Measurements from ENCODE around the gene ZNF750.

ZNF750 gene

GRCh38 chr17:82820278-82821251 lies 19.3 kb downstream of the ZNF750 start:
- Mint-ChIP-seq H3K27me3 (no peaks in the 10 kb centered on the region), H3K4me1 (ENCODE audit: low read depth) (peaks cover 19% of the 10 kb centered on the region), H3K9me3 (peaks cover 7% of the 10 kb centered on the region), H3K36me3 (ENCODE audit: low read depth) (peaks cover 58% of the 10 kb centered on the region), H3K27ac (no peak overlapping the region), H3K4me3 (no peak overlapping the region)

GRCh38 chr17:82817947-82818346 lies 21.9 kb downstream of the ZNF750 start:
- H3K9me3 Mint-ChIP-seq, result peaks cover 7% of the 10 kb centered on the region
- H3K36me3 Mint-ChIP-seq (ENCODE audit: low read depth), result peaks cover 78% of the 10 kb centered on the region
- peaks cover 22% of the 10 kb centered on the region for H3K4me1 Mint-ChIP-seq (ENCODE audit: low read depth)
- no peaks in the 10 kb centered on the region for H3K27me3 Mint-ChIP-seq
- no peak overlapping the region for H3K4me3 Mint-ChIP-seq
- peak overlapping the region; percentile 16 for H3K27ac Mint-ChIP-seq

- Mint-ChIP-seq H3K27me3 (no peaks in the 10 kb centered on the region), H3K36me3 (ENCODE audit: low read depth) (peaks cover 74% of the 10 kb centered on the region), H3K9me3 (peaks cover 7% of the 10 kb centered on the region)
Observed at GRCh38 chr17:82816358-82816757, 23.5 kb downstream of the ZNF750 start.

GRCh38 chr17:82815790-82816305 lies 24.0 kb downstream of the ZNF750 start:
- H3K4me3 Mint-ChIP-seq, result no peak overlapping the region
- peaks cover 7% of the 10 kb centered on the region for H3K9me3 Mint-ChIP-seq
- peaks cover 72% of the 10 kb centered on the region for H3K36me3 Mint-ChIP-seq (ENCODE audit: low read depth)
- no peaks in the 10 kb centered on the region for H3K27me3 Mint-ChIP-seq
- H3K27ac Mint-ChIP-seq, result no peak overlapping the region
- H3K4me1 Mint-ChIP-seq (ENCODE audit: low read depth), result peaks cover 22% of the 10 kb centered on the region

More at GRCh38 chr17:82816358-82816757, 23.5 kb downstream of the ZNF750 start:
- H3K27ac Mint-ChIP-seq, result no peak overlapping the region
- H3K4me3 Mint-ChIP-seq, result no peak overlapping the region
- peaks cover 22% of the 10 kb centered on the region for H3K4me1 Mint-ChIP-seq (ENCODE audit: low read depth)

GRCh38 chr17:82815354-82815753 lies 24.5 kb downstream of the ZNF750 start:
- no peak overlapping the region for H3K27ac Mint-ChIP-seq
- H3K4me3 Mint-ChIP-seq, result no peak overlapping the region
- H3K4me1 Mint-ChIP-seq (ENCODE audit: low read depth), result peaks cover 22% of the 10 kb centered on the region
- peaks cover 72% of the 10 kb centered on the region for H3K36me3 Mint-ChIP-seq (ENCODE audit: low read depth)
- peaks cover 3% of the 10 kb centered on the region for H3K9me3 Mint-ChIP-seq
- no peaks in the 10 kb centered on the region for H3K27me3 Mint-ChIP-seq

- Mint-ChIP-seq H3K9me3 (no peaks in the 10 kb centered on the region), H3K4me3 (no peak overlapping the region), H3K36me3 (ENCODE audit: low read depth) (peaks cover 69% of the 10 kb centered on the region), H3K4me1 (ENCODE audit: low read depth) (peaks cover 22% of the 10 kb centered on the region), H3K27ac (no peak overlapping the region), H3K27me3 (no peaks in the 10 kb centered on the region)
Observed at GRCh38 chr17:82814834-82815233, 25.0 kb downstream of the ZNF750 start.

GRCh38 chr17:82813299-82814051 lies 26.3 kb downstream of the ZNF750 start:
- no peaks in the 10 kb centered on the region for H3K9me3 Mint-ChIP-seq
- peak overlapping the region; percentile 21 for H3K27ac Mint-ChIP-seq
- no peaks in the 10 kb centered on the region for H3K27me3 Mint-ChIP-seq
- peaks cover 59% of the 10 kb centered on the region for H3K36me3 Mint-ChIP-seq (ENCODE audit: low read depth)
- H3K4me1 Mint-ChIP-seq (ENCODE audit: low read depth), result peaks cover 17% of the 10 kb centered on the region
- no peak overlapping the region for H3K4me3 Mint-ChIP-seq

- H3K9me3 Mint-ChIP-seq, result no peaks in the 10 kb centered on the region
- no peak overlapping the region for H3K27ac Mint-ChIP-seq
- H3K36me3 Mint-ChIP-seq (ENCODE audit: low read depth), result peaks cover 50% of the 10 kb centered on the region
- H3K27me3 Mint-ChIP-seq, result no peaks in the 10 kb centered on the region
- H3K4me1 Mint-ChIP-seq (ENCODE audit: low read depth), result peaks cover 8% of the 10 kb centered on the region
- no peak overlapping the region for H3K4me3 Mint-ChIP-seq
Observed at GRCh38 chr17:82812601-82813000, 27.2 kb downstream of the ZNF750 start.

GRCh38 chr17:82812058-82812457 lies 27.8 kb downstream of the ZNF750 start:
- Mint-ChIP-seq H3K4me3 (no peak overlapping the region), H3K4me1 (ENCODE audit: low read depth) (peaks cover 6% of the 10 kb centered on the region), H3K27ac (no peak overlapping the region), H3K9me3 (no peaks in the 10 kb centered on the region), H3K27me3 (no peaks in the 10 kb centered on the region), H3K36me3 (ENCODE audit: low read depth) (peaks cover 49% of the 10 kb centered on the region)

- Mint-ChIP-seq H3K27ac (no peak overlapping the region), H3K4me3 (no peak overlapping the region), H3K36me3 (ENCODE audit: low read depth) (peaks cover 41% of the 10 kb centered on the region), H3K4me1 (ENCODE audit: low read depth) (peaks cover 3% of the 10 kb centered on the region), H3K27me3 (no peaks in the 10 kb centered on the region), H3K9me3 (no peaks in the 10 kb centered on the region)
Observed at GRCh38 chr17:82810644-82811430, 29.0 kb downstream of the ZNF750 start.

- H3K9me3 Mint-ChIP-seq, result no peaks in the 10 kb centered on the region
- H3K27ac Mint-ChIP-seq, result no peak overlapping the region
- H3K4me3 Mint-ChIP-seq, result no peak overlapping the region
- peaks cover 31% of the 10 kb centered on the region for H3K36me3 Mint-ChIP-seq (ENCODE audit: low read depth)
- H3K27me3 Mint-ChIP-seq, result no peaks in the 10 kb centered on the region
- H3K4me1 Mint-ChIP-seq (ENCODE audit: low read depth), result no peaks in the 10 kb centered on the region
Observed at GRCh38 chr17:82808921-82809905, 30.6 kb downstream of the ZNF750 start.

- Mint-ChIP-seq H3K4me3 (no peak overlapping the region), H3K27me3 (no peaks in the 10 kb centered on the region), H3K36me3 (ENCODE audit: low read depth) (peaks cover 19% of the 10 kb centered on the region), H3K4me1 (ENCODE audit: low read depth) (no peaks in the 10 kb centered on the region), H3K9me3 (no peaks in the 10 kb centered on the region), H3K27ac (no peak overlapping the region)
Observed at GRCh38 chr17:82808006-82808405, 31.8 kb downstream of the ZNF750 start.

GRCh38 chr17:82807562-82807961 lies 32.3 kb downstream of the ZNF750 start:
- Mint-ChIP-seq H3K4me1 (ENCODE audit: low read depth) (no peaks in the 10 kb centered on the region), H3K27me3 (no peaks in the 10 kb centered on the region), H3K27ac (no peak overlapping the region), H3K9me3 (no peaks in the 10 kb centered on the region), H3K4me3 (no peak overlapping the region), H3K36me3 (ENCODE audit: low read depth) (peaks cover 17% of the 10 kb centered on the region)

All from stimulated activated naive CD8-positive, alpha-beta T cell treated with anti-CD3 and anti-CD28 coated beads, Interleukin-15, Interleukin-2, amounts not matched to agents 100 ng/mL and 50 ng/mL, for 24 hours (primary cell).